Panc1 (cell line): ENCODE data around the gene B3GAT3. TPM values are rescaled to one million over a fixed set of nuclear protein-coding genes. Genes with fewer than 3 reads are reported as not detected.

Experiments
- ATAC-seq: fragments of 200-7000 bp; cut with Tn5 transposase; 2 replicates; pipeline ENCODE4 v1.9.1; 2020; ENCODE audit warnings: mild to moderate bottlenecking, moderate library complexity
- BruUV-seq: library from RNA; stranded (reverse); fragments of 400-500 nt; replicated peaks from 2 replicates; lab custom pipeline; 2021; lab: Mats Ljungman, UMichigan
- CTCF ChIA-PET: fragments of 300-600 bp; sonication (Branson Sonifier 250); formaldehyde crosslinking; loops from one replicate; lab custom pipeline; 2022; ENCODE audit warnings: antibody characterized with exemption; lab: Charles Lee
- POLR2A ChIA-PET: fragments of 300-600 bp; sonication (Branson Sonifier 250); formaldehyde crosslinking; loops from one replicate; lab custom pipeline; 2022; ENCODE audit warnings: antibody characterized with exemption; lab: Charles Lee
- DNase-seq: peaks from one replicate; pipeline ENCODE4 v3.0.0-alpha.2; 2010; ENCODE audit warnings: low read depth, low spot score
- H3K27ac ChIP-seq: 2 replicates; pipeline ENCODE4 v1.5.1; 2011; ENCODE audit warnings: mild to moderate bottlenecking, low read length, inconsistent platforms
- H3K27me3 ChIP-seq: fragments of 200-500 bp; sonication (Bioruptor generic); 2 replicates; pipeline ENCODE4 v1.6.0; 2014; ENCODE audit warnings: low read length, inconsistent platforms; ENCODE audit not compliant: control insufficient read depth, insufficient read depth
- H3K36me3 ChIP-seq: fragments of 200-500 bp; sonication (Bioruptor generic); 2 replicates; pipeline ENCODE4 v1.5.1; 2014; ENCODE audit warnings: inconsistent platforms, mild to moderate bottlenecking, low read length, moderate library complexity; ENCODE audit not compliant: control insufficient read depth, insufficient read depth
- H3K4me1 ChIP-seq: 2 replicates; pipeline ENCODE4 v1.5.1; 2011; ENCODE audit warnings: inconsistent platforms, mild to moderate bottlenecking, low read length, moderate library complexity; ENCODE audit not compliant: control insufficient read depth, insufficient read depth
- H3K4me3 ChIP-seq, 2 experiments: 2 replicates each; pipeline ENCODE4 v1.5.1; 2011 to 2012; ENCODE audit warnings: low read depth in 2 of 2, low read length in 2 of 2, mild to moderate bottlenecking in 2 of 2, inconsistent platforms in 1 of 2, moderate library complexity in 1 of 2
- H3K9me3 ChIP-seq: fragments of 200-500 bp; sonication (Bioruptor generic); 2 replicates; pipeline ENCODE4 v1.5.1; 2014; ENCODE audit warnings: low read depth, mild to moderate bottlenecking, inconsistent platforms, low read length, moderate library complexity; ENCODE audit not compliant: control insufficient read depth, insufficient read depth
- POLR2AphosphoS5 ChIP-seq: IDR thresholded peaks from 2 replicates; pipeline ENCODE4 v1.6.1; 2012; ENCODE audit warnings: mild to moderate bottlenecking, low read depth, low read length, moderate library complexity
- SIN3A ChIP-seq: IDR thresholded peaks from 2 replicates; pipeline ENCODE4 v1.6.1; 2012; ENCODE audit warnings: low read depth, mild to moderate bottlenecking, low read length, moderate library complexity, borderline replicate concordance; ENCODE audit not compliant: insufficient read depth
- TCF7L2 ChIP-seq: IDR thresholded peaks from 2 replicates; pipeline ENCODE4 v1.6.1; 2011; ENCODE audit warnings: mild to moderate bottlenecking, low read depth, low read length, inconsistent platforms
- in situ Hi-C: cut with HindIII; loops from 2 replicates; pipeline ENCODE4 v1.10.0; 2016; ENCODE audit warnings: low sequenced_read_pairs, low pct_unique_long_range_greater_than_20kb
- intact Hi-C: fragments of 100-400 bp; cut with micrococcal nuclease; formaldehyde crosslinking; loops from one replicate; pipeline ENCODE4 v1.10.0; 2022; ENCODE audit not compliant: unreplicated experiment
- total RNA-seq: library from RNA; stranded (reverse); gene quantifications from one replicate; pipeline ENCODE4 v1.2.1, GENCODE V29; 2021; ENCODE audit not compliant: unreplicated experiment
- TF ChIP-seq, protein P1 (sequence below), 2 experiments: IDR thresholded peaks; 2 replicates each; pipeline ENCODE4 v1.6.1; 2011 to 2012; ENCODE audit warnings: low read depth in 2 of 2, control low read depth in 1 of 2, low read length in 1 of 2, mild to moderate bottlenecking in 1 of 2, moderate library complexity in 1 of 2; ENCODE audit not compliant: insufficient read depth in 1 of 2
- TF ChIP-seq, protein P2 (sequence below): fragments of 450-650 bp; IDR thresholded peaks from 2 replicates; pipeline ENCODE4 v1.5.1; 2017; ENCODE audit warnings: mild to moderate bottlenecking

The B3GAT3 gene
- total RNA-seq, 1 experiment from 2014 or later: 68.2 TPM

DNA sequence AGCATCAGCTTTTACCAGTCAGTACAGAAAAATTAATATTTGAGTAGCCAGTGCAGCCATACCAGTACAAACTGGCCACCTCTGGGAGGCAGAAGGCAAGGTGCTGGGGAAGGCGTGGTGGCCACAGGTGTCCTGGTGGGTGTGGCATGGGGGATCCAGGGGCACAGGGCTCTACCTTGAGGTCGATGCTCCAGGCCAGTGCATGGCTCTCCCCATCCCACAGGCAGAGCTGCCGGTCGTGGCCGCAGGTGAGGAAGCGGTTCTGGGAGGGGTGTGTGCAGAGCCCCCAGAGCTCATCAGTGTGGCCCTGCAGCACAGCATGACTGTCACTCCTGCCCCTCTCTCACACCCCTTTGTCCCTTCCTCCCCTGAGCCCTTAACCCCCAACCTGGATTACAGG is 16.3 kb downstream of the B3GAT3 start:
- Histone ChIP-seq H3K27ac (no peak overlapping the region), H3K9me3 (no peaks in the 10 kb centered on the region), H3K36me3 (peaks cover 2% of the 10 kb centered on the region), H3K4me1 (peaks cover 11% of the 10 kb centered on the region), H3K4me3 (no peak overlapping the region), H3K27me3 (no peaks in the 10 kb centered on the region)
- intact Hi-C loops: no loop called here
- no peak for ATAC-seq
- ChIA-PET POLR2A (no interaction called here), CTCF (no interaction called here)
- in situ Hi-C loops: no loop called here
- TF ChIP-seq, protein P1, sequence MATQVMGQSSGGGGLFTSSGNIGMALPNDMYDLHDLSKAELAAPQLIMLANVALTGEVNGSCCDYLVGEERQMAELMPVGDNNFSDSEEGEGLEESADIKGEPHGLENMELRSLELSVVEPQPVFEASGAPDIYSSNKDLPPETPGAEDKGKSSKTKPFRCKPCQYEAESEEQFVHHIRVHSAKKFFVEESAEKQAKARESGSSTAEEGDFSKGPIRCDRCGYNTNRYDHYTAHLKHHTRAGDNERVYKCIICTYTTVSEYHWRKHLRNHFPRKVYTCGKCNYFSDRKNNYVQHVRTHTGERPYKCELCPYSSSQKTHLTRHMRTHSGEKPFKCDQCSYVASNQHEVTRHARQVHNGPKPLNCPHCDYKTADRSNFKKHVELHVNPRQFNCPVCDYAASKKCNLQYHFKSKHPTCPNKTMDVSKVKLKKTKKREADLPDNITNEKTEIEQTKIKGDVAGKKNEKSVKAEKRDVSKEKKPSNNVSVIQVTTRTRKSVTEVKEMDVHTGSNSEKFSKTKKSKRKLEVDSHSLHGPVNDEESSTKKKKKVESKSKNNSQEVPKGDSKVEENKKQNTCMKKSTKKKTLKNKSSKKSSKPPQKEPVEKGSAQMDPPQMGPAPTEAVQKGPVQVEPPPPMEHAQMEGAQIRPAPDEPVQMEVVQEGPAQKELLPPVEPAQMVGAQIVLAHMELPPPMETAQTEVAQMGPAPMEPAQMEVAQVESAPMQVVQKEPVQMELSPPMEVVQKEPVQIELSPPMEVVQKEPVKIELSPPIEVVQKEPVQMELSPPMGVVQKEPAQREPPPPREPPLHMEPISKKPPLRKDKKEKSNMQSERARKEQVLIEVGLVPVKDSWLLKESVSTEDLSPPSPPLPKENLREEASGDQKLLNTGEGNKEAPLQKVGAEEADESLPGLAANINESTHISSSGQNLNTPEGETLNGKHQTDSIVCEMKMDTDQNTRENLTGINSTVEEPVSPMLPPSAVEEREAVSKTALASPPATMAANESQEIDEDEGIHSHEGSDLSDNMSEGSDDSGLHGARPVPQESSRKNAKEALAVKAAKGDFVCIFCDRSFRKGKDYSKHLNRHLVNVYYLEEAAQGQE (IDR thresholded peaks at IDR 0.05; ENCODE audit: insufficient read depth in 1 of 2, low read depth in 2 of 2, low read length in 1 of 2): no peak
- no TSS peak for BruUV-seq
- DNase-seq: no peak

DNA sequence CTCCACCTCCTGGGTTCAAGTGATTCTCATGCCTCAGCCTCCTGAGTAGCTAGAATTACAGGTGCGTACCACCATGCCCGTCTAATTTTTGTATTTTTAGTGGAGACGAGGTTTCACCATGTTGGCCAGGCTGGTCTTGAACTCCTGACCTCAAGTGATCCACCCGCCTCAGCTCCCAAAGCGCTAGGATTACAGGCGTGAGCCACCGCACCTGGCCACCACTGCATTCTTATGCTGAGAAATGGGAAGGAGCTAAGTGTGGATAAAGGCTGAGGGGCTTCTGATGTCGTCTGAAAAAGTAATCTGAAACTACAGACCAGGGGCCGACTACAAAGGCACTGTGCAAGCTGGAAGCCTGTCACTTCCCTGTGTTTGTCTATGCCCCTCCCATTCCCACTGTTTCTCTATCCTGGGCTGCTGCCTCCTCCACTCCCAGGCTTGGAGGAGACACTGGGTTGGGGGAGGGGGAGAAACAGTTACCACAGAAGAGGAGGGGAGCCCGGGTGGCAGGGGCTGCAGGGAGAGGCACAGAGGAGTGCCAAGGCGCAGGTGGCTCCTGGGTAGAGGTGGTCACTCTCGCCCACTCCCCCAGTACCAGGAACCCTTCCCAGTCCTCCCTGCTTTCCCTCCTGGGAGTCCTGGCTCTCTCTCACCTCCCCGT is 17.2 kb downstream of the B3GAT3 start:
- in situ Hi-C loops (no loop called here), intact Hi-C loops (no loop called here)
- no peak for DNase-seq
- Histone ChIP-seq H3K27me3 (no peaks in the 10 kb centered on the region), H3K27ac (no peak overlapping the region), H3K4me1 (peaks cover 19% of the 10 kb centered on the region), H3K36me3 (peaks cover 11% of the 10 kb centered on the region), H3K4me3 (no peak overlapping the region), H3K9me3 (no peaks in the 10 kb centered on the region)
- ChIA-PET POLR2A (no interaction called here), CTCF (no interaction called here)
- TF ChIP-seq, protein P1 (IDR thresholded peaks at IDR 0.05; ENCODE audit: insufficient read depth in 1 of 2, low read depth in 2 of 2, low read length in 1 of 2): no peak
- no peak for TF ChIP-seq SIN3A
- no peak for TF ChIP-seq POLR2AphosphoS5
- TF ChIP-seq TCF7L2: no peak
- TF ChIP-seq, protein P2, sequence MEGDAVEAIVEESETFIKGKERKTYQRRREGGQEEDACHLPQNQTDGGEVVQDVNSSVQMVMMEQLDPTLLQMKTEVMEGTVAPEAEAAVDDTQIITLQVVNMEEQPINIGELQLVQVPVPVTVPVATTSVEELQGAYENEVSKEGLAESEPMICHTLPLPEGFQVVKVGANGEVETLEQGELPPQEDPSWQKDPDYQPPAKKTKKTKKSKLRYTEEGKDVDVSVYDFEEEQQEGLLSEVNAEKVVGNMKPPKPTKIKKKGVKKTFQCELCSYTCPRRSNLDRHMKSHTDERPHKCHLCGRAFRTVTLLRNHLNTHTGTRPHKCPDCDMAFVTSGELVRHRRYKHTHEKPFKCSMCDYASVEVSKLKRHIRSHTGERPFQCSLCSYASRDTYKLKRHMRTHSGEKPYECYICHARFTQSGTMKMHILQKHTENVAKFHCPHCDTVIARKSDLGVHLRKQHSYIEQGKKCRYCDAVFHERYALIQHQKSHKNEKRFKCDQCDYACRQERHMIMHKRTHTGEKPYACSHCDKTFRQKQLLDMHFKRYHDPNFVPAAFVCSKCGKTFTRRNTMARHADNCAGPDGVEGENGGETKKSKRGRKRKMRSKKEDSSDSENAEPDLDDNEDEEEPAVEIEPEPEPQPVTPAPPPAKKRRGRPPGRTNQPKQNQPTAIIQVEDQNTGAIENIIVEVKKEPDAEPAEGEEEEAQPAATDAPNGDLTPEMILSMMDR: no peak
- BruUV-seq: no TSS peak
- ATAC-seq: no peak
